ENCODE results near the gene SAPCD2.

DNA sequence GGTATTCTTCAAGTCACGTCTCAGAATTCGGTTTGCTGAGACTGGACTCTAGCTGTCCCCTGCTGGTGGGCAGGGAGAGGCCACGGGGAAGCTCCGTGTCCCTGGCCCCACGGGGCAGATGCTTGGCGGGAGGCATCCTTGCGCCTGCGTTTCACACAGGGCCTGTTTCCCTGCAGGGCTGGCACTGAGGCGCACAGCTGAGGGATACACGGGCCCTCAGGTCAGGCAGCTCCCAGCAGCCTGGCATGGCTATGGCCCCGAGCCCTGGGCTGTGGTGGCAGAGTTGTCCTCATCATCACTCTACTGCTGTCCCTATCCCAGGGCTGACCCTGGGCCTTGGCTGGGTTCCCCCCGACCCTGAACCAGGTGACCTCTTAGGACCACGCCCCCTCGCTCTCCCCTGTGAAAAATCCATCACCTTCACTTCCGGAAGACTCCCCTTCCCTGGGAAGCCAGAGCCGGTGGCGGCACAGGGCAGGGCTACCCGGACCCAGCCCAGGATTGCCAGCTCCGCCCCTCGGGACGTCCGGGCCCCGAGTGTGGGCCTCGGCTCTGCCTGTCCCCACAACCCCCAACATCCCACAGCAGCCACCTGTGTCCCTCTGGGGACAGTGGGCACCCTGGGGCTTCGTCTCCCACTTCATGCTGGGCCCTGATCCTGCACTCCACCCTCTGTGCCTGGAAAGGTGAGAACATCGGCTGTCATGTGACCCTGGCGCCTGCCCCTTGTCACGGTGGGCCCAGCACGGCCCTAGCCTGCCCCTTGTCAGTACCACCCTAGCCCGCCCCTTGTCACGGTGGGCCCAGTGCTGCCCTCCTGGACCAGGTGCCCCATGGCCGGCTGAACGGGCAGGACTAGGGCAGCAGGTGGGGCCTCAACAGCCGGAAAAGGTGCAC lies 39.1 kb upstream of the SAPCD2 start:
- TF ChIP-seq, protein P1, sequence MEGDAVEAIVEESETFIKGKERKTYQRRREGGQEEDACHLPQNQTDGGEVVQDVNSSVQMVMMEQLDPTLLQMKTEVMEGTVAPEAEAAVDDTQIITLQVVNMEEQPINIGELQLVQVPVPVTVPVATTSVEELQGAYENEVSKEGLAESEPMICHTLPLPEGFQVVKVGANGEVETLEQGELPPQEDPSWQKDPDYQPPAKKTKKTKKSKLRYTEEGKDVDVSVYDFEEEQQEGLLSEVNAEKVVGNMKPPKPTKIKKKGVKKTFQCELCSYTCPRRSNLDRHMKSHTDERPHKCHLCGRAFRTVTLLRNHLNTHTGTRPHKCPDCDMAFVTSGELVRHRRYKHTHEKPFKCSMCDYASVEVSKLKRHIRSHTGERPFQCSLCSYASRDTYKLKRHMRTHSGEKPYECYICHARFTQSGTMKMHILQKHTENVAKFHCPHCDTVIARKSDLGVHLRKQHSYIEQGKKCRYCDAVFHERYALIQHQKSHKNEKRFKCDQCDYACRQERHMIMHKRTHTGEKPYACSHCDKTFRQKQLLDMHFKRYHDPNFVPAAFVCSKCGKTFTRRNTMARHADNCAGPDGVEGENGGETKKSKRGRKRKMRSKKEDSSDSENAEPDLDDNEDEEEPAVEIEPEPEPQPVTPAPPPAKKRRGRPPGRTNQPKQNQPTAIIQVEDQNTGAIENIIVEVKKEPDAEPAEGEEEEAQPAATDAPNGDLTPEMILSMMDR (conservative IDR thresholded peaks at IDR 0.05; ENCODE audit: low read depth in 2 of 2), result no peak
- TF ChIP-seq POLR2AphosphoS5 (IDR thresholded peaks at IDR 0.05; ENCODE audit: low read depth), result no peak
- TF ChIP-seq JUNB (IDR thresholded peaks at IDR 0.05; ENCODE audit: unreplicated experiment), result no peak
- TF ChIP-seq EZH2 (IDR thresholded peaks at IDR 0.05; ENCODE audit: low read depth, unreplicated experiment), result no peak
- TF ChIP-seq ZNF462 (CRISPR knock-in tag; IDR thresholded peaks at IDR 0.05), result no peak
- TF ChIP-seq, protein P2, sequence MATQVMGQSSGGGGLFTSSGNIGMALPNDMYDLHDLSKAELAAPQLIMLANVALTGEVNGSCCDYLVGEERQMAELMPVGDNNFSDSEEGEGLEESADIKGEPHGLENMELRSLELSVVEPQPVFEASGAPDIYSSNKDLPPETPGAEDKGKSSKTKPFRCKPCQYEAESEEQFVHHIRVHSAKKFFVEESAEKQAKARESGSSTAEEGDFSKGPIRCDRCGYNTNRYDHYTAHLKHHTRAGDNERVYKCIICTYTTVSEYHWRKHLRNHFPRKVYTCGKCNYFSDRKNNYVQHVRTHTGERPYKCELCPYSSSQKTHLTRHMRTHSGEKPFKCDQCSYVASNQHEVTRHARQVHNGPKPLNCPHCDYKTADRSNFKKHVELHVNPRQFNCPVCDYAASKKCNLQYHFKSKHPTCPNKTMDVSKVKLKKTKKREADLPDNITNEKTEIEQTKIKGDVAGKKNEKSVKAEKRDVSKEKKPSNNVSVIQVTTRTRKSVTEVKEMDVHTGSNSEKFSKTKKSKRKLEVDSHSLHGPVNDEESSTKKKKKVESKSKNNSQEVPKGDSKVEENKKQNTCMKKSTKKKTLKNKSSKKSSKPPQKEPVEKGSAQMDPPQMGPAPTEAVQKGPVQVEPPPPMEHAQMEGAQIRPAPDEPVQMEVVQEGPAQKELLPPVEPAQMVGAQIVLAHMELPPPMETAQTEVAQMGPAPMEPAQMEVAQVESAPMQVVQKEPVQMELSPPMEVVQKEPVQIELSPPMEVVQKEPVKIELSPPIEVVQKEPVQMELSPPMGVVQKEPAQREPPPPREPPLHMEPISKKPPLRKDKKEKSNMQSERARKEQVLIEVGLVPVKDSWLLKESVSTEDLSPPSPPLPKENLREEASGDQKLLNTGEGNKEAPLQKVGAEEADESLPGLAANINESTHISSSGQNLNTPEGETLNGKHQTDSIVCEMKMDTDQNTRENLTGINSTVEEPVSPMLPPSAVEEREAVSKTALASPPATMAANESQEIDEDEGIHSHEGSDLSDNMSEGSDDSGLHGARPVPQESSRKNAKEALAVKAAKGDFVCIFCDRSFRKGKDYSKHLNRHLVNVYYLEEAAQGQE (IDR thresholded peaks at IDR 0.05; ENCODE audit: unreplicated experiment), result no peak
- TF ChIP-seq EZH2phosphoT487 (IDR thresholded peaks at IDR 0.05; ENCODE audit: unreplicated experiment), result no peak
- no peak for TF ChIP-seq STAT1 (IDR thresholded peaks at IDR 0.05; ENCODE audit: unreplicated experiment)
- no peak for TF ChIP-seq ETS1 (IDR thresholded peaks at IDR 0.05)
- no peak for TF ChIP-seq ZNF331 (CRISPR knock-in tag; IDR thresholded peaks at IDR 0.05; ENCODE audit: low read depth)
